GM10847 (cell line): Measurements from ENCODE around the gene CBLB.

ENCODE experiments used
- POLR2A ChIP-seq: IDR thresholded peaks from 2 replicates; pipeline ENCODE4 v1.6.1; 2011; ENCODE audit not compliant: insufficient read length; ENCODE audit errors: extremely low read depth

The CBLB gene

GRCh38 chr3:105862217-105862616, 6.6 kb downstream of the CBLB start:
- no peak for TF ChIP-seq POLR2A

- TF ChIP-seq POLR2A = no peak
Measured at GRCh38 chr3:105860641-105861040, 8.2 kb downstream of the CBLB start.

- TF ChIP-seq POLR2A = no peak
Measured at GRCh38 chr3:105858017-105858416, 10.8 kb downstream of the CBLB start.

DNA sequence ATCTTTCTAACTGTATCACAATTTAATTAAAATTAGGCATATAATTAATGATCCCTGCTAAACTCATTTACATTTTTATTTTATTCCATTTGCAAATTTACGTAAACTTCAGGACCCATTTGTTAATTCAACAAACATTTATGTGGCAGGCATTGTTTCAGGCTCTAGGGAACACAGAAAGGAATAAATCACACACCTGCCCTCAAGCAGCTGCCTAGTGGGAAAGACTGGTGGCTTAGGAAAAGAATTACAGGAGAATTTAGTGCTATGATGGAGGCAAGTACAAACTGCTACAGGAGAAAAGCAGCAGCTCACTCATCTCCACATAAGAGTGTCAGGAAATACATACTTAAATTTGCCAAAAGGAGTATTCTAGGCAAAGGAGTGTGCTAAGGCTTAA, 11.2 kb downstream of the CBLB start:
- no peak for TF ChIP-seq POLR2A

GRCh38 chr3:105856605-105857004, 12.2 kb downstream of the CBLB start:
- no peak for TF ChIP-seq POLR2A

DNA sequence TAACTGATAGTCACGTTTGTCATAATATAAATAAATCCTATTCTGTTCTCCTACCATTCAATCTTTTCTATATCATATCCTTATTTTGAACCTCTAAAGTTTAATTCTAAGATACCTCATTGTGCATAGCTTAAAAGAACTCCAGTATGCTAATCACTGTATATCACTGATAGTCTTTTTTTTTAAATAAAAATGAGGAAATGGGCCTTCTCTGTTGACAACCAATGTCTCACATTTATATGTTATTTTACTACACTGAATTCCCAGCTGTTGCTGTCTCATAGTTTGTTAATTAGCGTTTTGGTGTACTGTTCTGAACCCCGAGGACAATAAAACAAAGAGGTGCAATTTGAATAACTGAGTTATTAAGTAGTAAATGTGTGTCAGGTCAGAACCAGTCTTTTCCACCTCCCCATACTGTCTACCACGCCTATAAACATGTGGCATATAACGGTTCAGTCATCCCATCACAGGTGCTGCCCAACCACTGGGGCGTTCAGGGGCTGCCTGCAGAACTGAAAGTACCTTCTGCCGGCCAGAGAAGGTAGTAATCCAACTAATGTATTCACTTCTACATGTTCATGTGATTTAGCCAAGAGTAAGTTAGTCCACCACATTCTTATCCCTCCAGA, 14.9 kb downstream of the CBLB start:
- TF ChIP-seq POLR2A = no peak

- TF ChIP-seq POLR2A = no peak
Measured at GRCh38 chr3:105851582-105851981, 17.2 kb downstream of the CBLB start.

DNA sequence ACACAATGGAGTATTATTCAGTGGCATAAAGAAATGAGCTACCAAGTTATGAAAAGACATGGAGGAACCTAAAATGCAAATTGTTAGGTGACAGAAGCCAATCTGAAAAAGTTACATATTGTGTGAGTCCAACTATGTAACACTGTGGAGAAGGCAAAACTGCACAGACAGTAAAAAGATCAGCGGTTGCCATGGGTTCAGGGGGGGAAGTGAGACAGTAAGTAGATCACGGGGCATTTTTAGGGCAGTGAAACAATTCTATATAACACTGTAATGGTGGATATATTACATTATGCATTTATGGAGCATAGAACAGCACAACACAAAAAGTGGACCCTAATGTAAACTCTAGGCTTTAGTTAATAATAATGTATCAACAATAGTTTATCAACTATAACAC, 17.6 kb downstream of the CBLB start:
- TF ChIP-seq POLR2A = no peak

DNA sequence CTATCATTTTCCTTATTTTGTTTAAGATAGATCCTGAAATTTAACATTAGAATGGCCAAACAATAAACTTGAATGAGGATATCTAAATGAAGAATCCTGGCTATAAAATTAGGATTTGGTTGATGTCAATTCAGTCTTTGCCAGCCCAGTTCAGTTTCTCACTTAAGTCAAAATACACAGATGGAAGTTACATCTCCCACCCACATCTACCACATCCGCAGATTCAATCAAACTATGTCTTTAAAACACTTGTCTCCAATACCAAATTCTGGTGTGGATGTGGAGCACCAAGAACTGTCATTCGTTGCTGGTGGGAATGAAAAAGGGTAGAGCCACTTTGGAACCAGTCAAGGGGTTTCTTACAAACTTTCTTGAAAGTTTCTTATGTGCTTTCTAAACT, 18.2 kb downstream of the CBLB start:
- no peak for TF ChIP-seq POLR2A

DNA sequence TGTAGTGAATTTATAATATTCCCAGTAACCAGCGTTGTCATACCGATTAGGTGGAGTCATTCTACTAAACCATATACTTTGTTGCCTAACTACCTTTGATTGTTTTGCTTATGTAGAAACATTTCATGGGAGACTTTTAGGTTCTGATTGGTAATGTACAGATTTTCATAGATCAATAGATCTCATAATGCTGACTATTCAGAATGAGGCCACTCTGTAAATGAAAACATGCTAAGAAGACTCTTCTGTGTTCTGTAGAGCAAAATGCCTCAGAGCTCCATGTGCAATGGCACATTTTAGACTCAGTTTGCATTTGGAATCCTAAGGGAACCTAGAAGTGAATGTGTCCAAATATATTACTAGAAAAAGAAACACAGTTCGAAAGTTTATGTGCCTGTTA, 20.0 kb downstream of the CBLB start:
- no peak for TF ChIP-seq POLR2A

- no peak for TF ChIP-seq POLR2A
Measured at GRCh38 chr3:105847865-105848264, 20.9 kb downstream of the CBLB start.

DNA sequence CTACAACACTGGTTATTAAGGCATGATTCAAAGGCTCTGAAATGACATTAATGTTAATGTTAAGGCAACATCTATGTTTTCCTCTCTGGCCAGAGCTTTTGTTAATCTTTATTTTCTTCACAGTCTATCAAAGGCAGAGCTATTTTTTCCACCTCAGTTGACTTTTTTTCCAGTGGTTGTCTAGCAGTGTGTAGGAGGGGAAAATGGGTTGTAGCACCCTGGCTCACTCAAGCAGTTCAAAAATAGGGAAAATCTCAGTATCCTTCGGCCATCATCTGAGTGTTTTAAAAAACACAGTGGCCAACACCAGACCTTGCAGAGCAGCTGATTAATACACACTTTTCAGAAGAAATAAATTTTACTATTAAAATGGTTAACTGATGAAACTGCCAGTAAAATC, 21.4 kb downstream of the CBLB start:
- TF ChIP-seq POLR2A = no peak

DNA sequence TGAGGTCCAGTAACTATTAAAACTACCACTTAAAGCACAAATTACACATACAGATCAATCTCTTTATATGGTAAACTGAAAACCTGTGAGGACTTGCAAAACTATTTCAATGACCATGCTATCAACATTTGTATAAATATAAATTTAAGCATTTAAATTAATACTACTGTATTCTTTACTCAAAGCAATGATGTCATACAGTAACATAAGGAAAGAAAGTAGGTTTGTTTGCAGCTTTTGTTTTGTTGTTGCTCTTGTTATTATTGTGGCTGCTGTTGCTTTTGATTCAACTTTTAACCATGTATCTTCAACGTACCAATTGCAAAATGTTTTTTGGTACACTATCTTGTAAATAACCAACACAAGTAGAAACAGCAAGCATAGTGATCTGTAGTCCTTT, 22.0 kb downstream of the CBLB start:
- TF ChIP-seq POLR2A = no peak

DNA sequence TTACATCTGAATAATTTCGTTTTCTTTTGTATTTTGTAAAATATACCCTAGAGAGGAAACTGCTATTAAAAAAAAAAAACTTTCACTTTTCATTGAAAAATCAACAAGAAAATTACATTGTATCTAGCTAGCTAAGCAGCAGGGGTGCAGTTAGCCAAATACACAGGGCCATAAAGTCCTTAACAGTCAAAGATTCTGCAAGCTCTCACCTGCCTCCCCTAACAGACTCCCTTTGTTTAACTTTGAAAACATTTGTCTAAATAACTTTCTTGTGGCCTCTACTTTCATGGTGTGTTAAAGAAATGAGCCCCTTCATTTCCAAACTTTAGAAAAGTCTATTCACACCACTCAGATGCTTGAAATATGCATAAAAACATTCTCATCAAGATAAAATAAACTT, 23.3 kb downstream of the CBLB start:
- no peak for TF ChIP-seq POLR2A

- no peak for TF ChIP-seq POLR2A
Measured at GRCh38 chr3:105844704-105845103, 24.1 kb downstream of the CBLB start.

DNA sequence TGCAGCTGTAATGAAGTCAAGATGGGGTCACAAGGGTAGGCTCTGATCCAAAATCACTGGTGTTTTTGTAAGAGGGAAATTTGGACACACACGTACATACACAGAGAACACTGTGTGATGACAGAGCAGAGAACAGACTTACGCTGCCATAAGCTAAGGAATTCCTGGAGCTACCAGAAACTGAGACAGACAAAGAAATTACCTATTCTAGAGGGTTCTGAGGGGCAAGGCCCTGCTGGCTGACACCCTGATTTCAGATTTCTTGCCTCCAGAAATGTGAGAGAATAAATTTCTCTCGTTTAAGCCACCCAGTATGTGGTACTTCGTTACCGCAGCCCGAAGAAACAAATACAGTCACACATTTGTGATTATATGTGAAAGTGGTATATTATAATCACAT, 24.8 kb downstream of the CBLB start:
- TF ChIP-seq POLR2A = no peak

DNA sequence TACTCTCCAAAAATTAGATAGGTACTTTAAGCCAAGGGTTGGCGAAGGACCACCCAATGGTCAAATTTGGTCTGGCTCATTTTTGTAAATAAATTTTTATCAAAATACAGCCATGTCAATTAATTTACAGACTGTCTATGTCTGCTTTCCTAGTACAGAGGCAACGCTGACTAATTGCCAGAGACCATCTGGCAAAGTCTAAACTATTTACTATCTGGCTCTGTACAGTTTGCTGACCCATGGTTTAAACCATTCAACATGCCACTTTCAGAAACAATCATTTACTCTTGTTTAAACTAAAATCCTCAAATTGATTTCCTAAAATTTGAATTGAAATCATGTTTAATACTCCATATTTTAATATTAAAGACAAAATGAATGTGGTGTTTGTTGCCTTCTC, 25.9 kb downstream of the CBLB start:
- TF ChIP-seq POLR2A = no peak

- no peak for TF ChIP-seq POLR2A
Measured at GRCh38 chr3:105842449-105842848, 26.4 kb downstream of the CBLB start.
